ENCODE results near the gene ARPC5.

ARPC5 gene

DNA sequence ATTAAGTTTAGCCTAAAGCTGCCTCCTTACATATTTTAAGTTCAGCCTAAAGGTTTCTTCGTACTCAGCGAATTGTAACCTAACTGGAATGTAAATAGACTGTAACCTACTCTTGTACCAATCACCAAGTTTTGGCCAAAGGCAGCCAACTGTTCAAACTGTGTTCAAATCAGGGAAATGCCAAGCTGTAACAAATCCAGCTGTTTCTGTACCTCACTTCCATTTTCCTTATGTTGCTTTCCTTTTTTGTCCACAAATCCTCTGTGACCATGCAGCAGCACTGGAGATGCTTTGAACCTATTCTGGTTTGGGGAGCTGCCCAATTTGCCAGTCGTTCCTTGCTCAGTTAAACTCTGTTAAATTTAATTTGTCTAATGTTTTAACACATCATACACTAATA, 20.8 kb upstream of the ARPC5 start:
- no peaks in the 10 kb centered on the region for H3K9me3 ChIP-seq (ENCODE audit: control insufficient read depth, low read length)
- H3K9ac ChIP-seq (ENCODE audit: low read length), result no peak overlapping the region
- peaks cover 27% of the 10 kb centered on the region for H3K4me1 ChIP-seq (ENCODE audit: control insufficient read depth, insufficient read depth, low read length)
- H3K27me3 ChIP-seq (ENCODE audit: control insufficient read depth, insufficient read depth, low read length), result no peaks in the 10 kb centered on the region
- H3K4me3 ChIP-seq (ENCODE audit: low read length), result no peak overlapping the region
- H3K36me3 ChIP-seq (ENCODE audit: control insufficient read depth, insufficient read depth, low read length), result no peaks in the 10 kb centered on the region

DNA sequence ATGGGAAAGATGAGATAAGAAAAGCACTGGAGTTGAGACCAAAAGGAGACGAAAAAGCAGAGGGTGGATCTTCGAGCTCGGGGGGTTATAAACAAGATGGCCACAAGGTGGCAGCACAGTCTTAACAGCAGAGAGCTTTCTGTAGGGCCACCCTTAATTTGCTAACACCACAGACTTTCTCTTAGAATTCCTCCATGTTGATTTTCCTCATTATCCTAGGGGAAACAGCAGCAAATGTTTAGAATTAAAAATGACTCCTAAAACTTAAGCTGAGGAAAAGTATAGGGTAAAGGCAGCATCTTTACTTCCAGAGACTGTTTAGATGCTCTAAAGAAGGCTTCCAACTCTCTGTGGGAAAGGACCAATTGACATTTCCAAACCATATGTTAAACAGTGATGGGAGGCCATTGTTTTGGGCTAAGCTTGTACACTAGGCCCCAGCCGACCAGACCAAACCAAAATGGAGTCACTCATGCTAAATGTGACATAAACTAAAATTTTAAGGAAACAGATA, 20.0 kb upstream of the ARPC5 start:
- no peaks in the 10 kb centered on the region for H3K9me3 ChIP-seq (ENCODE audit: control insufficient read depth, low read length)
- no peak overlapping the region for H3K9ac ChIP-seq (ENCODE audit: low read length)
- H3K4me1 ChIP-seq (ENCODE audit: control insufficient read depth, insufficient read depth, low read length), result peaks cover 29% of the 10 kb centered on the region
- no peak overlapping the region for H3K4me3 ChIP-seq (ENCODE audit: low read length)
- no peaks in the 10 kb centered on the region for H3K36me3 ChIP-seq (ENCODE audit: control insufficient read depth, insufficient read depth, low read length)
- no peaks in the 10 kb centered on the region for H3K27me3 ChIP-seq (ENCODE audit: control insufficient read depth, insufficient read depth, low read length)

DNA sequence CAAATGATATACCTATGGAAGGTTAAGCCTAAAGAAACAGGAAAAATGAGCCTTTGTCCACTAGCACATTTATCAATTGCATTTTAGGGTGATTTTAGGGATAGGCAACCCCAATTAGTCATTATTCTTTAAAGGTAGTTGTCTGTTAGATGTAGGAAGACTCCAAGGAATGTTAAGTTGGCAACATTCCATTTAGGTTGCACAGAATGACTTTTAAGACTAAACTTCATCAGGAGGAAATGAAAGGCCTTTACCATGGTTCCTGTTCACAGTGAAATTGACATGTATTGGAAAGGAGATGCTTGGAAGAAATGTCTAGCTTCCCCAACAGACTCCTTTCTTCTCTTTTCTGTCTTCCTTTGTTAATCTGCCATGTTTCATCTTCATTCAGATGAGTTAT, 19.1 kb upstream of the ARPC5 start:
- peaks cover 29% of the 10 kb centered on the region for H3K4me1 ChIP-seq (ENCODE audit: control insufficient read depth, insufficient read depth, low read length)
- H3K9me3 ChIP-seq (ENCODE audit: control insufficient read depth, low read length), result no peaks in the 10 kb centered on the region
- no peaks in the 10 kb centered on the region for H3K36me3 ChIP-seq (ENCODE audit: control insufficient read depth, insufficient read depth, low read length)
- no peak overlapping the region for H3K4me3 ChIP-seq (ENCODE audit: low read length)
- no peaks in the 10 kb centered on the region for H3K27me3 ChIP-seq (ENCODE audit: control insufficient read depth, insufficient read depth, low read length)
- no peak overlapping the region for H3K9ac ChIP-seq (ENCODE audit: low read length)

DNA sequence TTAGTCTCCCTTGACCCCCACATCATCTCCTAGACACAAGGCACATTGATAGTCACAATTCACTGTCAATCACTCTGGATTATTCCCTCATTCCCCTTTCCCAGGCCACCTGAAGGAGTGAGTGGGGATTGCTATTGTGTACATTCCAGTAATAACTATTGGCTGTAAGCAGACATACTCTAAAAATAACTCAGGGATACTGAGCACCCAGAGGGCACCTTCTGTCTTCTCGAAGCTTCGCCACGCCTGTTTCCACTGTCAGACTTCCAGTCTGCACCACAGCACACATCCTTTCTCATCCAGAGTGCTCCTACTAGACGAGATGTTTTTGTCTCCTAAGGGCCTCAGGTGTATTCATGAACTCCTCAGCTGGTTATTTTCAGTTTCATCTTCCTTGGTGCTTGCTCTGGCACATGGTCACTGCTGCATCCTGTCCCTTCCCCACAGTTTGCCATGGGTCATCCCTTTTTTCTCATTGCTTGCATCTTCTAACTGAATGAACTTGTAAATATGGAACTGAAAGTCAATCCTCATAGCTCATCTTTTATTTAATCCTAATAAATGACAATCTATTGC, 18.4 kb upstream of the ARPC5 start:
- no peaks in the 10 kb centered on the region for H3K36me3 ChIP-seq (ENCODE audit: control insufficient read depth, insufficient read depth, low read length)
- no peaks in the 10 kb centered on the region for H3K27me3 ChIP-seq (ENCODE audit: control insufficient read depth, insufficient read depth, low read length)
- peaks cover 29% of the 10 kb centered on the region for H3K4me1 ChIP-seq (ENCODE audit: control insufficient read depth, insufficient read depth, low read length)
- no peak overlapping the region for H3K4me3 ChIP-seq (ENCODE audit: low read length)
- no peaks in the 10 kb centered on the region for H3K9me3 ChIP-seq (ENCODE audit: control insufficient read depth, low read length)
- peak overlapping the region; percentile 40 for H3K9ac ChIP-seq (ENCODE audit: low read length)

DNA sequence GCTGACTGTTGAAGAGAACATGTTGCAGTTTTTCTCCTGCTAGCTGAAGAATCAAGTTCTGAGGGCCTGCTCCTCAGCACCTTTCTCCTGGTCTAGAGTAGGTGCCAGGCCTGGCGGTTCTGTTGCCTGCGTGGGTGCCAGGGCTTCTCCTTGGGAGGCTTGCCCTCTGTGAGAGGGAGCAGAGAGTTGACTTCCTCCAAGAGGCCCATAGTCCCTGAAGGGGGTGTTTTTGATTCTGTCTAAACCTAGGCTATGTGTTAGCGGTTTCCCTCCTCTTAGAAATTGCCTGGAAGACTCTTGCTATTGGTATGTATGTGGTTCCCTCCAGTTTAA, 17.8 kb upstream of the ARPC5 start:
- no peaks in the 10 kb centered on the region for H3K9me3 ChIP-seq (ENCODE audit: control insufficient read depth, low read length)
- H3K36me3 ChIP-seq (ENCODE audit: control insufficient read depth, insufficient read depth, low read length), result no peaks in the 10 kb centered on the region
- H3K4me1 ChIP-seq (ENCODE audit: control insufficient read depth, insufficient read depth, low read length), result peaks cover 29% of the 10 kb centered on the region
- H3K9ac ChIP-seq (ENCODE audit: low read length), result peak overlapping the region; percentile 40
- no peak overlapping the region for H3K4me3 ChIP-seq (ENCODE audit: low read length)
- H3K27me3 ChIP-seq (ENCODE audit: control insufficient read depth, insufficient read depth, low read length), result no peaks in the 10 kb centered on the region

DNA sequence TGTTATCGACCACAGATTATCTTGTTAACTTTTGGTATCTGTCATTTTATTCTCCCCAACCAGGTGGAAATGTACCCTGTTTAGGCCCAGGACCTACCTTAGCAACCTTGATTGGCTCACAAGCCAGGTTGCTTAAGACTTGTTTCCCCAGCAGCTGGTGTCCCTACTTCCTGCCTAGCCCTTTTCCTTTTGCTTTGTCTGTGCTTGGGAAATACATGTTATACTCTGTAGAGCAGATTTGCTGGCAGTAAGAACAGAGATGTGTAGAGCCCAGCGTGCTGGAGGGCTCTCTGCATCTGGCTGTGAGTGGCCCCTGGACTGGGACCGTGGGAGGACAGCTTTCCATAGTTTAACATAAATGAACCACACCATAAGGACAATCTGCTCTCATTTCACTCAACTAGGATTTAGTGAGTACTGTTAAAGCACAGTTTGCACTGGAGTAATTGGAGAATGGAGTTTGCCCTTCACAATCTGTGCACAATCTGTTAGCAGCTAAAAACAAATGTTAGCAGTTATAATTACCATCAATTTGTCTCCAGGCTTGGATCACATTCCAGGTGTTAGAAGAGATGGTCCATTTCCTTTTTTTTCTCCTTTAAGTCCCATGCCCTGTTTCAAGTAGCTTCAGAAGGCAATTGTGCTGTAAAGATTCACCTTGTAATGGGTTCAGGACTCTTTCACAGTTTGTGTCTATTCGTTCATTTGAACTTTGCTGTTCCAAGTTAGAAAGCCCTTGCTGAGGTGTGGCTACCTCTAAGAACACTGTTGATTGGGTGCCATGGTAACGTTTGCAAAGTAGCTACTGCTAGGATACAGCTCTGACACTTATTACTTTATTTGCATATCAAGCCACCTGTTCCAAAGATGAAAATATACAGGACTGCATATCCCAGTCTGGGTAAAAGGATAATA, 17.2 kb upstream of the ARPC5 start, which contains the start of gene APOBEC4:
TSS of gene APOBEC4 (minus strand) at position 770 of the 915 bp plus-strand sequence. CDS start 4,535 bp downstream, outside the sequence.
- Histone ChIP-seq H3K9ac (ENCODE audit: low read length) (peak within 1 kb of the TSS; percentile 44), H3K4me1 (ENCODE audit: control insufficient read depth, insufficient read depth, low read length) (peaks cover 29% of the 10 kb centered on the region), H3K9me3 (ENCODE audit: control insufficient read depth, low read length) (no peaks in the 10 kb centered on the region), H3K4me3 (ENCODE audit: low read length) (no peak within 1 kb of the TSS), H3K27me3 (ENCODE audit: control insufficient read depth, insufficient read depth, low read length) (no peaks in the 10 kb centered on the region), H3K36me3 (ENCODE audit: control insufficient read depth, insufficient read depth, low read length) (no peaks in the 10 kb centered on the region)

DNA sequence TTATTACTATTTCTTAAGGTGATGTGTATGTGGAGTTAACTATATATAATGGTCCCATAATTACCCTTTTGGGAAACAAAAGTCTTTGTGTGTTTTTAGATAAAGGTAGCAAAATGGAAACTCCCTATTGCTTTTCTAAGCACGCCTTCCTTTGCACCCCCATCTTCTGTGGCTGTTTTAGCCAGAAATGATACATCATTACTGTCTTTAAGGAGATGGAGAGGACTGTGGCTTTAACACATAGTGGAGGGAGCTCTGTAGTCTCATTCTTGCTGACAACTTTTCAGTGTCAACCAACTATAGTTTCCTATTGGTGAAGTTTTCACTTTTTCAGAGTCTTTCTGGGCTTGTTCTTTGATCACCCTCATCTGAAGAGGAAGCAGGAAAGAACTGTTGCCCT, 16.5 kb upstream of the ARPC5 start:
- Histone ChIP-seq H3K9ac (ENCODE audit: low read length) (peak overlapping the region; percentile 44), H3K4me3 (ENCODE audit: low read length) (no peak overlapping the region)

DNA sequence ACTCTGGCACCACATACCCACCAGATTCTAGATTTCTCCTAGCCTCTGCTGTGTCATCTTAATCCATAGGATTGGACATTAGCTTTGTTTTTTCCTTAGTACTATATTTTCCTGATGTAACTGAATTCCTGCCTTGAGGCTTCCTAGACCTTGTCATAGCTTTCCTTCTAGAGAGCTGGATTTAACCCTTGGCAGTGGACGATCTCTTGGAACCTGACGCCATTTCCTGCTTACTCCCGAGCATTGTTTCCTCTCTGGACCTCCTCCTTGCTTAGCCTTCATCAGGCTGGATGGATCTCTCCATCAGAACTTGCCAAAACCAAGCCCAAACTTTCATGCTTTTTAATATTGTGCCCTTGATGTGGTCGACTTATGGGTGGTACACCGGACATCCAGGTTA, 16.0 kb upstream of the ARPC5 start:
- Histone ChIP-seq H3K9ac (ENCODE audit: low read length) (no peak overlapping the region), H3K9me3 (ENCODE audit: control insufficient read depth, low read length) (no peaks in the 10 kb centered on the region), H3K27me3 (ENCODE audit: control insufficient read depth, insufficient read depth, low read length) (no peaks in the 10 kb centered on the region), H3K4me1 (ENCODE audit: control insufficient read depth, insufficient read depth, low read length) (peaks cover 29% of the 10 kb centered on the region), H3K4me3 (ENCODE audit: low read length) (no peak overlapping the region), H3K36me3 (ENCODE audit: control insufficient read depth, insufficient read depth, low read length) (no peaks in the 10 kb centered on the region)

More for the DNA sequence above, 16.5 kb upstream of the ARPC5 start:
- H3K27me3 ChIP-seq (ENCODE audit: control insufficient read depth, insufficient read depth, low read length), result no peaks in the 10 kb centered on the region
- no peaks in the 10 kb centered on the region for H3K9me3 ChIP-seq (ENCODE audit: control insufficient read depth, low read length)
- no peaks in the 10 kb centered on the region for H3K36me3 ChIP-seq (ENCODE audit: control insufficient read depth, insufficient read depth, low read length)
- H3K4me1 ChIP-seq (ENCODE audit: control insufficient read depth, insufficient read depth, low read length), result peaks cover 29% of the 10 kb centered on the region

DNA sequence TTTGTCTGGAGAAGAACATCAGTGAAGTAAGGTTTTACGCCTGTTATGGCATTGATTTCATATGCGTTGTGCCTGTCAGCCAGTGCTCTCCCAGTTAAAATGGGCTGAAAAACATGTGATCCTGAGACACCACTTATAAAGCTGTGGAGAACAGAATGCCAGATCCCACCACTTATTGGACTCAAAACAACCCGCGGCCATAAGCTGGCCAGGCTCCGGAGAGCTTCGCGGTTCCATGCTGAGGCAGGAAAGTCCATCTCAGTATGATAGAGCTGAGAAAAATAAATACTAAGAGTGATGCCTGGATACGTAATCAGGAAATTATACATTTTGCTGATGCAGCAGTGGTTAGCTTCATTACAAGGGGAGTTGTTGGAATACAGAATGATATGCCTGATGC, 12.5 kb upstream of the ARPC5 start:
- no peak overlapping the region for H3K9ac ChIP-seq (ENCODE audit: low read length)
- H3K4me3 ChIP-seq (ENCODE audit: low read length), result no peak overlapping the region
- no peaks in the 10 kb centered on the region for H3K27me3 ChIP-seq (ENCODE audit: control insufficient read depth, insufficient read depth, low read length)
- H3K4me1 ChIP-seq (ENCODE audit: control insufficient read depth, insufficient read depth, low read length), result peaks cover 22% of the 10 kb centered on the region
- H3K36me3 ChIP-seq (ENCODE audit: control insufficient read depth, insufficient read depth, low read length), result no peaks in the 10 kb centered on the region
- no peaks in the 10 kb centered on the region for H3K9me3 ChIP-seq (ENCODE audit: control insufficient read depth, low read length)

DNA sequence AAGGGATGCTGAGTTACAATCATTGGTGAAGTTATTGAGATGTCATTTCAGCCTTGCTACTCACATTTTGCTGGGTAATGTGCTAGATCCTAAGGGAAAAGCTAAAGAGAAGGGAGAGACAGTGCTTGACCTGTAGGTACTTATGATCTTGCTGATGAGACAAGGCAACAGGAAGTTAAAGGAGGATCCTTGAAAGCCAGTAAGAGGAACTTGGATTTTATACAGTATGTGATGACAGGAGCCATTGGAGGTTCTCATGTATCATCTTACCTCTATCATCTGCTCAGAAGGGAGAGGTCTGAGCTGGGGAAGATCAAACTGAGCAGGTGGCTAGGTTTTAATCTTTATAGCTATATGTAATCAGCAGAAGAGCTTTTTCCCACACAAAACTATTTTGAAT, 11.2 kb upstream of the ARPC5 start:
- Histone ChIP-seq H3K9ac (ENCODE audit: low read length) (no peak overlapping the region), H3K9me3 (ENCODE audit: control insufficient read depth, low read length) (no peaks in the 10 kb centered on the region), H3K27me3 (ENCODE audit: control insufficient read depth, insufficient read depth, low read length) (no peaks in the 10 kb centered on the region), H3K4me1 (ENCODE audit: control insufficient read depth, insufficient read depth, low read length) (peaks cover 10% of the 10 kb centered on the region), H3K4me3 (ENCODE audit: low read length) (no peak overlapping the region), H3K36me3 (ENCODE audit: control insufficient read depth, insufficient read depth, low read length) (no peaks in the 10 kb centered on the region)

DNA sequence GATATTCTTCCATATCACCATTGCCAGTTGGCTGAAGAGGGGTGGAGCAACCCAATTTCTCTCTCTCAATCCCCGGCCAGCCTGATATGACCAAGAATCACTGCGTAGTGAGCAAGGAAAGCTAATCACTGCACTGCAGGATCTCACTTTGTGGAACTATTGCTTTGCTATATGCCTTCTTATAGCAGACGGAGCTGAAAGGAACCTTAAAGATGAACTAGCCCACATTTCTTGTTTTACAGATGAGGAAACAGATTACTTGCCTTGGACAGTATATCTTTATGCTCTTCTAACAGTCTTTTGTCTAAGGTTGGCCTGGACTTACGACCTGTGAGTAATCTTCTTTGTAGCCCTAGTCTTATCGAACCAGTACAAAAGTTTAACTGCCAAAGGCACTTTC, 9.9 kb upstream of the ARPC5 start:
- no peaks in the 10 kb centered on the region for H3K36me3 ChIP-seq (ENCODE audit: control insufficient read depth, insufficient read depth, low read length)

DNA sequence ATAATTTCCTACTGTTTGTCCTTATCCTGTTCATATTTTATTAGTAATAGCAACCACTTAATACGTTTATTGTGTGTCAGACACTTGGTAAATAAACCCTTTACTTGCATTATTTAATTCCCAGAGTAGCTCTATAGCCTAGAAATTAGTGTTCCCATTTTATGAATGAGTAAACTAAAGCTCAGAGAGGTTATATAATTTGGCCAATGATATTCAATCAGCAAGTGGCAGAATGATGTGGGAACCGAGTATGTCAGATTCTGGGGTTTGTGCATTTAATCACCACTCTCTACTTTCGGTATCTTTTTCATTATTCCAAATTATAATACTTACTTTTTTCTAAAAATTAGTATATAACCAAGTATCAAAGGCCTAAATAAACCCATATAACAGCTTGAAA, 6.6 kb upstream of the ARPC5 start:
- no peaks in the 10 kb centered on the region for H3K27me3 ChIP-seq (ENCODE audit: control insufficient read depth, insufficient read depth, low read length)
- H3K4me3 ChIP-seq (ENCODE audit: low read length), result no peak overlapping the region
- H3K9me3 ChIP-seq (ENCODE audit: control insufficient read depth, low read length), result no peaks in the 10 kb centered on the region
- no peaks in the 10 kb centered on the region for H3K36me3 ChIP-seq (ENCODE audit: control insufficient read depth, insufficient read depth, low read length)
- no peak overlapping the region for H3K9ac ChIP-seq (ENCODE audit: low read length)
- peaks cover 3% of the 10 kb centered on the region for H3K4me1 ChIP-seq (ENCODE audit: control insufficient read depth, insufficient read depth, low read length)

More for the DNA sequence above, 9.9 kb upstream of the ARPC5 start:
- Histone ChIP-seq H3K27me3 (ENCODE audit: control insufficient read depth, insufficient read depth, low read length) (no peaks in the 10 kb centered on the region), H3K4me3 (ENCODE audit: low read length) (no peak overlapping the region), H3K9ac (ENCODE audit: low read length) (no peak overlapping the region), H3K4me1 (ENCODE audit: control insufficient read depth, insufficient read depth, low read length) (peaks cover 3% of the 10 kb centered on the region), H3K9me3 (ENCODE audit: control insufficient read depth, low read length) (no peaks in the 10 kb centered on the region)

All from mucosa of stomach (tissue), 1 donor.